Stomach (tissue), 9 donors: ENCODE data around the gene SMARCA4. TPM values are rescaled to one million over a fixed set of nuclear protein-coding genes. Genes with fewer than 3 reads are reported as not detected.
"Not testable (repeated sequence)": the region's sequence is repeated elsewhere in the genome, so short reads cannot be mapped to it uniquely, and the experiment has no call there.

Experiments used
- DNase-seq, 2 donors: peaks; one replicate each; pipeline versions ENCODE4 v3.0.0 to v3.0.0-alpha.2; 2013 to 2019
- H3K27ac ChIP-seq, 5 donors: fragments of 200-600 bp in 4 of 5; sonication (generic) in 4 of 5; one replicate each; pipeline ENCODE4 v1.5.1; 2013 to 2019; ENCODE audit warnings: mild to moderate bottlenecking in 1 of 5, moderate library complexity in 1 of 5
- H3K27me3 ChIP-seq, 3 donors: fragments of 200-600 bp; sonication (generic); one replicate each; pipeline ENCODE4 v1.5.1; 2017 to 2019; ENCODE audit warnings: mixed run types in 1 of 3
- H3K36me3 ChIP-seq, 4 donors: fragments of 200-600 bp; sonication (generic); 1 replicate in 3 of 4; 2 replicates in 1 of 4; pipeline ENCODE4 v1.5.1; 2016 to 2019
- H3K4me1 ChIP-seq, 4 donors: fragments of 200-600 bp; sonication (generic); one replicate each; pipeline ENCODE4 v1.5.1; 2016 to 2019
- H3K4me3 ChIP-seq, 4 donors: fragments of 200-600 bp; sonication (generic) in 3 of 4; one replicate each; pipeline ENCODE4 v1.5.1; 2016 to 2019; ENCODE audit warnings: mild to moderate bottlenecking in 1 of 4
- H3K9me3 ChIP-seq, 4 donors: fragments of 200-600 bp; sonication (generic); one replicate each; pipeline ENCODE4 v1.5.1; 2016 to 2019
- EP300 ChIP-seq: sonication (generic); formaldehyde crosslinking; IDR thresholded peaks from one replicate; pipeline ENCODE4 v1.6.1; 2017; ENCODE audit warnings: antibody characterized with exemption
- POLR2A ChIP-seq, 4 donors: fragments of 450-650 bp; IDR thresholded peaks; one replicate each; pipeline ENCODE4 v1.6.1; 2016; ENCODE audit warnings: antibody characterized with exemption in 4 of 4, control low read depth in 2 of 4, mild to moderate bottlenecking in 1 of 4, moderate library complexity in 1 of 4
- POLR2AphosphoS5 ChIP-seq, 3 donors: sonication (generic); formaldehyde crosslinking; IDR thresholded peaks; one replicate each; pipeline ENCODE4 v1.6.1; 2016; ENCODE audit warnings: antibody characterized with exemption in 3 of 3
- WGBS, 5 donors: extraction: QIAGEN DNeasy Blood & Tissue Kit in 3 of 5; methylation state at CpG; one replicate each; pipeline versions ENCODE4 v1.1.5 to v1.1.7; 2013 to 2018; 5-methylcytosine and 5-hydroxymethylcytosine counted together
- intact Hi-C: fragments of 100-400 bp; cut with DNase I; formaldehyde crosslinking; loops from one replicate; pipeline ENCODE4 v1.15.1; 2023; ENCODE audit warnings: low total_unique reads
- polyA plus RNA-seq, 3 donors: library from polyadenylated mRNA; stranded (reverse); fragments of 200-250 nt; gene quantifications; one replicate each; pipeline ENCODE4 v1.2.3, GENCODE V29; 2013
- total RNA-seq, 5 donors: library from RNA; depleted of rRNA; stranded (reverse); fragments of >200 nt; gene quantifications; one replicate each; pipeline versions ENCODE4 v1.1.0 to v1.2.3, GENCODE V29; 2014 to 2016
- TF ChIP-seq, protein P1 (sequence below), 7 experiments: fragments of 450-650 bp in 4 of 7; fragments of 200-600 bp in 3 of 7; sonication (generic) in 3 of 7; IDR thresholded peaks; one replicate each; pipeline ENCODE4 v1.5.1; 2016 to 2019; ENCODE audit warnings: antibody characterized with exemption in 7 of 7, control low read depth in 2 of 7, mild to moderate bottlenecking in 1 of 7
- donor health status: healthy with polysubstance abuse.
- donor health status: Bipolar disorder and iron deficiency.
- donor health status: healthy.

Gene SMARCA4
- total and polyA plus RNA-seq, 8 donors: 28.6 to 158 (median 60.9) TPM

DNA sequence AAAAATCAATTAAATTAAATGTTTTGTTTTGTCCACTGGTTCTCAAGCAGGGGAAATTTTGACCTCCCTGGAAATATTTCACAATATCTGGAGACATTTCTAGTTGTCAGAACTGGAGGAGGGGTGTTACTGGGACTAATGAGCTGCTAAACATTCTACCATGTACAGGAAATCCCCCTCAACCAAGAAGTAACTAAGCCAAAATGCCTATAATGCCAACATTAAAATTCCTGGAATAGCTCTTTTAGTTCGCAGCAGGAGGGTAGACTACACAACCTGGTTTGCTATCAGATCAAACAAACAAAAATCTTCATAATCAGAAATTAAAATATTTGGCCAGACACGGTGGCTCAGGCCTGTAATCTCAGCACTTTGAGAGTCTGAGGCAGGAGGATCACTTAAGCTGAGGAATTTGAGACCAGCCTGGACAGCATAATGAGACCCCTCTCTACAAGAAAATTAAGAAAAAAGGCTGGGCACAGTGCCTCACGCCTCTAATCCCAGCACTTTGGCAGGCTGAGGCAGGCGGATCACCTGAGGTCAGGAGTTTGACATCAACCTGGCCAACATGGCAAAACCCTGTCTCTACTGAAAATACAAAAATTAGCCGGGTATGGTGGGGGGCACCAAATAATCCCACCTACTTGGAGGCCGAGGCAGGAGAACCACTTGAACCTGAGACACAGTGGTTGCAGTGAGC is 13.7 kb upstream of the SMARCA4 start:
- H3K36me3 ChIP-seq: no peaks in the 10 kb centered on the region
- no peak overlapping the region for H3K4me3 ChIP-seq
- intact Hi-C loops: no loop called here
- H3K27ac ChIP-seq: peak overlapping the region in 2 of 5 donors; percentile 5 to 34
- H3K4me1 ChIP-seq: peaks cover 4 to 17% (median 6%) of the 10 kb centered on the region in 4 donors
- H3K27me3 ChIP-seq: no peaks in the 10 kb centered on the region
- 48 to 65% (median 54%) methylated on average over 6 of the region's 6 CpGs for WGBS, 5 donors
- TF ChIP-seq, protein P1, sequence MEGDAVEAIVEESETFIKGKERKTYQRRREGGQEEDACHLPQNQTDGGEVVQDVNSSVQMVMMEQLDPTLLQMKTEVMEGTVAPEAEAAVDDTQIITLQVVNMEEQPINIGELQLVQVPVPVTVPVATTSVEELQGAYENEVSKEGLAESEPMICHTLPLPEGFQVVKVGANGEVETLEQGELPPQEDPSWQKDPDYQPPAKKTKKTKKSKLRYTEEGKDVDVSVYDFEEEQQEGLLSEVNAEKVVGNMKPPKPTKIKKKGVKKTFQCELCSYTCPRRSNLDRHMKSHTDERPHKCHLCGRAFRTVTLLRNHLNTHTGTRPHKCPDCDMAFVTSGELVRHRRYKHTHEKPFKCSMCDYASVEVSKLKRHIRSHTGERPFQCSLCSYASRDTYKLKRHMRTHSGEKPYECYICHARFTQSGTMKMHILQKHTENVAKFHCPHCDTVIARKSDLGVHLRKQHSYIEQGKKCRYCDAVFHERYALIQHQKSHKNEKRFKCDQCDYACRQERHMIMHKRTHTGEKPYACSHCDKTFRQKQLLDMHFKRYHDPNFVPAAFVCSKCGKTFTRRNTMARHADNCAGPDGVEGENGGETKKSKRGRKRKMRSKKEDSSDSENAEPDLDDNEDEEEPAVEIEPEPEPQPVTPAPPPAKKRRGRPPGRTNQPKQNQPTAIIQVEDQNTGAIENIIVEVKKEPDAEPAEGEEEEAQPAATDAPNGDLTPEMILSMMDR (IDR thresholded peaks at IDR 0.05): no peak
- TF ChIP-seq POLR2AphosphoS5 (IDR thresholded peaks at IDR 0.05) (no peak), EP300 (no peak), POLR2A (IDR thresholded peaks at IDR 0.05) (no peak)
- no peaks in the 10 kb centered on the region for H3K9me3 ChIP-seq
- no peak for DNase-seq

DNA sequence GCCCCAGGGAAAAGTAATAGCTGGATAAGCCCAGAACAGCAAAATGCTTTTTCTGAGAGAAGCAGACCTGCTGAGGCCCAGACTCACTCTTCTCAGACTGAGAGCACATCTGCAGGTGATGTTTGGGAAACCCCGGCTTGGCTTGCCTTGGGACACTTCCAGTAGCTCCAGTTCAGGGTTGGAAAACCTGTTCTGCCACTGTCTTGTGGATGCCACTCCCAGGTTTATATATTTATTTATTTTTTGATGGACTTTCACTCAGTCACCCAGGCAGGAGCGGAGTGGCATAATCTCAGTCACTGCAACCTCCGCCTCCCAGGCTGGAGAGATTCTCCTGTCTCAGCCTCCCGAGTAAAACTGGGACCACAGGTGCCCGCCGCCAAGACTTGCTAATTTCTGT is 8.0 kb upstream of the SMARCA4 start:
- Histone ChIP-seq H3K4me1 (peaks cover 0 to 10% (median 0%) of the 10 kb centered on the region in 4 donors), H3K27me3 (no peaks in the 10 kb centered on the region), H3K9me3 (no peaks in the 10 kb centered on the region), H3K4me3 (no peak overlapping the region), H3K36me3 (no peaks in the 10 kb centered on the region), H3K27ac (no peak overlapping the region)
- TF ChIP-seq EP300 (no peak), POLR2AphosphoS5 (IDR thresholded peaks at IDR 0.05) (no peak), POLR2A (IDR thresholded peaks at IDR 0.05) (no peak)
- TF ChIP-seq, protein P1 (IDR thresholded peaks at IDR 0.05): no peak
- 66 to 79% (median 72%) methylated on average over 6 of the region's 6 CpGs for WGBS, 5 donors
- intact Hi-C loops: no loop called here
- peak in 1 of 2 donors; percentile 33 for DNase-seq

DNA sequence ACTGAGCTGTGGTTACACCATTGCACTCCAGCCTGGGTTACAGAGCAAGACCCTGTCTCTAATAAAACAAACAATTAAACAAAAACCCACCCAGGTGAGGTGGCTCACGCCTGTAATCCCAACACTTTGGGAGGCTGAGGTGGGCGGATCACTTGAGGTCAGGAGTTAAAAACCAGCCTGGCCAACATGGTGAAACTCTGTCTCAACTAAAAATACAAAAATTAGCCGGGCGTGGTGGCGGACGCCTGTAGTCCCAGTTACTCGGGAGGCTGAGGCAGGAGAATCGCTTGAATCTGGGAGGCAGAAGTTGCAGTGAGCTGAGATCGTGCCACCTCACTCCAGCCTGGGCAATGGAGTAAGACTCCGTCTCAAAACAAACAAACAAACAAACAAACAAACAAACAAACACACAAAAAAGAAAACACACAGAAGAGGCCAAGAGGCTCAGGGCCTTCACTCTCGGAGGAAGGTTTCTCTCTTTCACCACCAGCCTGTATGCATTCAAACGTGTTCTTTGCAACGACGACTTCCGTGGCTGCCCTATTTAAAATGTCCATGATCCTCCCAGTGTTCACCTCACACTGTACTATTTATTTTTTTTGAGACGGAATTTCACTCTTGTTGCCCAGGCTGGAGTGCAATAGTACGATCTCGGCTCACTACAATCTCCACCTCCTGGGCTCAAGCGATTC is 1.4 kb upstream of the SMARCA4 start:
- Histone ChIP-seq H3K27ac (peak overlapping the region; percentile 90 to 98 (median 96)), H3K4me3 (peak overlapping the region in 3 of 4 donors; percentile 55 to 90 (median 81)), H3K4me1 (peaks cover 15 to 39% (median 33%) of the 10 kb centered on the region in 4 donors)
- DNase-seq, H3K27me3 ChIP-seq, H3K36me3 ChIP-seq, H3K9me3 ChIP-seq, intact Hi-C loops: not testable (repeated sequence)
- 91 to 95% (median 94%) methylated on average over 19 of the region's 19 CpGs for WGBS, 5 donors

DNA sequence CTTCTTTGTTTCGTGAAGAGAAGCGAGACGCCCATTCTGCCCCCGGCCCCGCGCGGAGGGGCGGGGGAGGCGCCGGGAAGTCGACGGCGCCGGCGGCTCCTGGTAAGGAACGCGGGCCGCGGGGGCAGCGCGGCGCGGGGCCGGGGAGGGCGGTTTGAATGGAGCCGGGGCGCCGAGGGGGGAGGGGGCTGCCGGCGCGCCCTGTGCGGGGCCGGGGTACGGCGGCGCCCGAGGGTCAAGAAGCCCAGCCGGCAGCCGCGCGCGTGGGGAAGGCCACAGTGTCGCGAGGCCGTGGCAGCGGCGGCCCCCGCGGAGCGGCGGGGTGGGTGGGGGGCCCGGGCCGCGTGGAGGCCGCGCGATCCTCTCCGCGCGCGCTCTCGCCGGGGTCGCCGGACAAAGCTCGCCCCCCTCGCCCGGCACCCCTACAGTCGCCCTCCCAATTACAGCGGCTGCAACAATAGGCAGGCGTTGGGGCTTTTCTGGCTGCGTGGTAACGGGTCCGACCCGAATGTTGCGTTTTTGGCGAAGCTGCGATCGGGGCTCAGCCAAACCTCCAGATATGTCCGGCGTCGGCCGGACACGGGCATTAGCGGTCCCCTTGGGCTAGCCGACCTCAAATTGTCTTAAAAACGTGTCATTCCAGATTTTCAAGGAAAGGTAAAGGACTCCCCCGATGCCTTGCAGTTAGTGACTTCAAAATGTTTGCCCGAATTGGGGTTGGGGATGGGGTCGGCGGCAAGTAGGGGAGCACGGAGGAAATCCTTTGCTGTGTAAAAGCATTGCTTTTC is 437 bp downstream of the SMARCA4 start:
- H3K4me1 ChIP-seq: peaks cover 15 to 51% (median 33%) of the 10 kb centered on the region in 4 donors
- WGBS, 5 donors: 0 to 1% (median 1%) methylated on average over 16 to 92 of the region's 92 CpGs
- H3K27me3 ChIP-seq: no peaks in the 10 kb centered on the region
- peak overlapping the region; percentile 81 to 96 (median 87) for H3K27ac ChIP-seq
- no peaks in the 10 kb centered on the region for H3K36me3 ChIP-seq
- H3K4me3 ChIP-seq: peak overlapping the region; percentile 81 to 91 (median 90)
- intact Hi-C loops: no loop called here
- no peak for TF ChIP-seq EP300
- TF ChIP-seq, protein P1 (IDR thresholded peaks at IDR 0.05): no peak
- no peak for TF ChIP-seq POLR2A (IDR thresholded peaks at IDR 0.05)
- TF ChIP-seq POLR2AphosphoS5 (IDR thresholded peaks at IDR 0.05): no peak
- H3K9me3 ChIP-seq: no peaks in the 10 kb centered on the region
- DNase-seq: peak in 1 of 2 donors; percentile 61
